ENCODE data around the gene TMC7.

The TMC7 gene

DNA sequence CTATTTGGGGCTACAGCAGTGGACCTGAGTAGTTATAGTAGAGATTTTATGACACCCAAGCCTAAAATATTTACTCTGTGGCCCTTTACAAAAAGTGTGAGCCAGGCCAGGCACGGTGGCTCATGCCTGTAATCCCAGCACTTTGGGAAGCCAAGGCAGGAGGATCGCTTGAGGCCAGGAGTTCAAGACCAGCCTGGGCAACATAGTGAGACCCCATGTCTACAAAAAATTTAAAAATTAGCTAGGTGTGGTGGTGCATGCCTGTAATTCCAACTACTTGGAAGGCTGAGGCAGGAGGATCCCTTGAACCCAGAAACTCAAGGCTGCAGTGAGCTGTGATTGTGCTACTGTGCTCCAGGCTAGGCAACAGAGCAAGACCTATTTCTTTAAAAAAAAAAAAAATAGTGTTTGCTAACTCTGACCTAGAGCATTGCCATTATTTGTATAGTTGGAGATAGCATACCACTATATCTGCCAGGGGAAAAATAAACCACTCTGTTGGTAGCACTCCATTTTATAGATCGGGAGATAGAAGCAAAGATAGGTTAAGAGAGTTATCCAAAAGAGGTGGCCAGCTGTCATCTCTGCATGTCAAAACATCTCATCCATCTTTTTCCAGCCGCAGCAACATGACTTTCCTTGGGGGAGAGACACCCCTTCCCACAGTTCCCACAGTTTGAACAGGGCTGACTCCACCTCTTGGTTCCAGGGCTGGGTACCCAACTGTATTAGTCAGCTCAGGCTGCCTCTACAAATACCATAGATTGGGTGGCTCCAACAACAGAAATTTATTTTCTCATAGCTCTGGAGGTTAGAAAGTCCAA is 127.0 kb downstream of the TMC7 start:
- no peak overlapping the region for H3K27ac ChIP-seq (replicated peaks)
- TF ChIP-seq, protein P1, sequence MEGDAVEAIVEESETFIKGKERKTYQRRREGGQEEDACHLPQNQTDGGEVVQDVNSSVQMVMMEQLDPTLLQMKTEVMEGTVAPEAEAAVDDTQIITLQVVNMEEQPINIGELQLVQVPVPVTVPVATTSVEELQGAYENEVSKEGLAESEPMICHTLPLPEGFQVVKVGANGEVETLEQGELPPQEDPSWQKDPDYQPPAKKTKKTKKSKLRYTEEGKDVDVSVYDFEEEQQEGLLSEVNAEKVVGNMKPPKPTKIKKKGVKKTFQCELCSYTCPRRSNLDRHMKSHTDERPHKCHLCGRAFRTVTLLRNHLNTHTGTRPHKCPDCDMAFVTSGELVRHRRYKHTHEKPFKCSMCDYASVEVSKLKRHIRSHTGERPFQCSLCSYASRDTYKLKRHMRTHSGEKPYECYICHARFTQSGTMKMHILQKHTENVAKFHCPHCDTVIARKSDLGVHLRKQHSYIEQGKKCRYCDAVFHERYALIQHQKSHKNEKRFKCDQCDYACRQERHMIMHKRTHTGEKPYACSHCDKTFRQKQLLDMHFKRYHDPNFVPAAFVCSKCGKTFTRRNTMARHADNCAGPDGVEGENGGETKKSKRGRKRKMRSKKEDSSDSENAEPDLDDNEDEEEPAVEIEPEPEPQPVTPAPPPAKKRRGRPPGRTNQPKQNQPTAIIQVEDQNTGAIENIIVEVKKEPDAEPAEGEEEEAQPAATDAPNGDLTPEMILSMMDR (IDR thresholded peaks at IDR 0.05; ENCODE audit: insufficient read depth, low read length) = no peak
- TF ChIP-seq, protein P2, sequence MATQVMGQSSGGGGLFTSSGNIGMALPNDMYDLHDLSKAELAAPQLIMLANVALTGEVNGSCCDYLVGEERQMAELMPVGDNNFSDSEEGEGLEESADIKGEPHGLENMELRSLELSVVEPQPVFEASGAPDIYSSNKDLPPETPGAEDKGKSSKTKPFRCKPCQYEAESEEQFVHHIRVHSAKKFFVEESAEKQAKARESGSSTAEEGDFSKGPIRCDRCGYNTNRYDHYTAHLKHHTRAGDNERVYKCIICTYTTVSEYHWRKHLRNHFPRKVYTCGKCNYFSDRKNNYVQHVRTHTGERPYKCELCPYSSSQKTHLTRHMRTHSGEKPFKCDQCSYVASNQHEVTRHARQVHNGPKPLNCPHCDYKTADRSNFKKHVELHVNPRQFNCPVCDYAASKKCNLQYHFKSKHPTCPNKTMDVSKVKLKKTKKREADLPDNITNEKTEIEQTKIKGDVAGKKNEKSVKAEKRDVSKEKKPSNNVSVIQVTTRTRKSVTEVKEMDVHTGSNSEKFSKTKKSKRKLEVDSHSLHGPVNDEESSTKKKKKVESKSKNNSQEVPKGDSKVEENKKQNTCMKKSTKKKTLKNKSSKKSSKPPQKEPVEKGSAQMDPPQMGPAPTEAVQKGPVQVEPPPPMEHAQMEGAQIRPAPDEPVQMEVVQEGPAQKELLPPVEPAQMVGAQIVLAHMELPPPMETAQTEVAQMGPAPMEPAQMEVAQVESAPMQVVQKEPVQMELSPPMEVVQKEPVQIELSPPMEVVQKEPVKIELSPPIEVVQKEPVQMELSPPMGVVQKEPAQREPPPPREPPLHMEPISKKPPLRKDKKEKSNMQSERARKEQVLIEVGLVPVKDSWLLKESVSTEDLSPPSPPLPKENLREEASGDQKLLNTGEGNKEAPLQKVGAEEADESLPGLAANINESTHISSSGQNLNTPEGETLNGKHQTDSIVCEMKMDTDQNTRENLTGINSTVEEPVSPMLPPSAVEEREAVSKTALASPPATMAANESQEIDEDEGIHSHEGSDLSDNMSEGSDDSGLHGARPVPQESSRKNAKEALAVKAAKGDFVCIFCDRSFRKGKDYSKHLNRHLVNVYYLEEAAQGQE (IDR thresholded peaks at IDR 0.05; ENCODE audit: insufficient replicate concordance, low read depth) = no peak
- no peak for TF ChIP-seq SPI1 (IDR thresholded peaks at IDR 0.05; ENCODE audit: borderline replicate concordance, low read depth)
- no peak for TF ChIP-seq GABPA (IDR thresholded peaks at IDR 0.05; ENCODE audit: low read depth)
- no peak for TF ChIP-seq POLR2AphosphoS5 (IDR thresholded peaks at IDR 0.05; ENCODE audit: low read depth)

DNA sequence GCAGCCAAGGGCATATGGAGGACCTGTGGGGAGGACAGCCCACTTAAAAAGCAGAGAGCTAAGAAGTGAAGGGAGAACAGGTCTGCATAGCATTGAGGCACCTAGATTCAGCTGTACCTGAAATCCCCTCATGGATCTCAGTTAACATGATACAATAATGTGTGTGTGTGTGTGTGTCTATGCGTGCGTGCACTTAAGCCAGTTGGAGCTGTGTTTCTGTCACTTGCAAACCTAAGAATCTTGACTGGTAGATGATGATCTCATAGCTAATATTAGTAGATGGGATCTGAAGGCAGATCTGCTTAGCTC is 128.3 kb downstream of the TMC7 start:
- peaks cover 5% of the 10 kb centered on the region for H3K27me3 ChIP-seq (ENCODE audit: insufficient read depth, poor library complexity, severe bottlenecking)
- H3K4me3 ChIP-seq (replicated peaks; ENCODE audit: insufficient read depth, low read length) = no peak overlapping the region
- TF ChIP-seq GABPA (IDR thresholded peaks at IDR 0.05; ENCODE audit: low read depth) = no peak
- TF ChIP-seq, protein P2 (IDR thresholded peaks at IDR 0.05; ENCODE audit: insufficient replicate concordance, low read depth) = no peak
- TF ChIP-seq SPI1 (IDR thresholded peaks at IDR 0.05; ENCODE audit: borderline replicate concordance, low read depth) = no peak
- TF ChIP-seq, protein P1 (IDR thresholded peaks at IDR 0.05; ENCODE audit: insufficient read depth, low read length) = no peak
- no peak for TF ChIP-seq POLR2AphosphoS5 (IDR thresholded peaks at IDR 0.05; ENCODE audit: low read depth)
- no peak for DNase-seq (ENCODE audit: low read depth in 1 of 2, low spot score in 1 of 2)
- H3K27ac ChIP-seq (replicated peaks) = no peak overlapping the region

More for the DNA sequence above, 127.0 kb downstream of the TMC7 start:
- H3K27me3 ChIP-seq (ENCODE audit: insufficient read depth, poor library complexity, severe bottlenecking) = peaks cover 5% of the 10 kb centered on the region
- no peak for DNase-seq (ENCODE audit: low read depth in 1 of 2, low spot score in 1 of 2)
- no peak overlapping the region for H3K4me3 ChIP-seq (replicated peaks; ENCODE audit: insufficient read depth, low read length)
